ENCODE measurements around the gene NOL4L.

NOL4L gene

DNA sequence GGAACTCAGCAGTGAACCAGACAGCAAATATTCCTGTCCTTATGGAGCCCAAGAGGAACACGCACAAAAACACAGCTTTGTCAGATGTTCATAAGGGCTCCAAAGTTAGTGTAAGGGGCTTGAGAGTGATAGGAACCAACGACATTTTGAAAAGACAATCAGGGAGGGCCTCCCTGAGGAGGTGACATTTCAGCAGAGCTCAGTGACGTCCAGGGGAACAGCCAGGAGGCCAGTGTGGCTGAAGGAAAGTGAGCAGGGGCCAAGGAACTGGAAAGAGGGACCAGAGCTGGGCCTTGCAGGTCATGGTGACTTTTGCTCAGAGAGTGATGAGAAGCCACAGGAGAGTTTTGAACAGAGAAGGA, 16.1 kb downstream of the NOL4L start:
- Histone ChIP-seq H3K9me2 (replicated peaks; ENCODE audit: insufficient read depth, low read length) (no peaks in the 10 kb centered on the region), H3K4me2 (ENCODE audit: low read depth, low read length, poor library complexity, severe bottlenecking) (no peak overlapping the region), H3K27ac (ENCODE audit: low read depth, low read length) (no peak overlapping the region), H4K20me1 (ENCODE audit: low read depth, low read length) (no peaks in the 10 kb centered on the region), H3F3A (ENCODE audit: insufficient read depth) (no peaks in the 10 kb centered on the region), H3K4me3 (ENCODE audit: insufficient read depth, low read length, poor library complexity, severe bottlenecking) (no peak overlapping the region), H3K27me3 (ENCODE audit: low read length) (no peaks in the 10 kb centered on the region), H3K79me2 (ENCODE audit: insufficient read depth, low read length) (no peaks in the 10 kb centered on the region), H2AFZ (ENCODE audit: low read depth, low read length, severe bottlenecking) (no peak overlapping the region), H3K9me3 (ENCODE audit: insufficient read depth, low read length) (no peaks in the 10 kb centered on the region), H3K9ac (ENCODE audit: low read length) (no peak overlapping the region), H3K36me3 (ENCODE audit: low read length) (no peaks in the 10 kb centered on the region)
- no peak for TF ChIP-seq CTCF (IDR thresholded peaks at IDR 0.05; ENCODE audit: insufficient read depth, low read length, poor library complexity, severe bottlenecking)
- no peak for TF ChIP-seq EZH2phosphoT487 (conservative IDR thresholded peaks at IDR 0.05; ENCODE audit: low read length)

DNA sequence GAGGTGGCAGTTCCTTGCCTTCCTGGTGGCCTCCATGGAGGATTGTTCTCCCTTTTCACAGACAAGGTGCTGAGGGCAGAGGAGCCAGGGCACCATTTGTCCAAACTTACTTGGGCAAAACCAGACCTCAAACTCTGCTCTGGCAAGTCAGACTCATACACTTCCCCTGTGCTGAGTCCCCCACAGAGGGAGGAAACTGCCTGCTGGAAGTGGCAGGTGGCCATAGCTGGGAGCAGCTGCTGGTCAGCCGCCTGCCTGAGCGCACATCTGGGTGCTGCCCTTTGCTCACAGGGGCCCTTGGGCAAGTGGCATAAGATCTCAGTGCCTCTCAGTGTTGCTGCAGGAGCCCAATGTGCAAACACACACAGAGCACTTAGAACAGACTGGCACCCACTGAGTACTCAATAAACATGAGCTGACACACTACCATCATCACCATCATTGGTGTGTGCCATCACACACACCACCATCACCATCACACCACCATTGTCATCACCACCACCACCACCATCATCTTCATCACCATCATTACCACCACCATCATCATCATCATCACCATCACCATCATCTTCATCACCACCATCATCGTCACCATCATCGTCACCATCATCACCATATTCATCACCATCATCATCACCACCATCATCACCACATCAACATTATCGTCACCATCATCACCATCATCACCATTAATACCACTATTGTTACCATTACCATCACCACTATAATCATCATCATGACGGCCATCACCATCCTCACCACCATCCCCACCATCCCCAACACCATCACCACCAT, 17.6 kb downstream of the NOL4L start:
- no peak overlapping the region for H2AFZ ChIP-seq (ENCODE audit: low read depth, low read length, severe bottlenecking)
- no peak overlapping the region for H3K9ac ChIP-seq (ENCODE audit: low read length)
- no peaks in the 10 kb centered on the region for H3K27me3 ChIP-seq (ENCODE audit: low read length)
- H3K4me3 ChIP-seq (ENCODE audit: insufficient read depth, low read length, poor library complexity, severe bottlenecking): no peak overlapping the region
- TF ChIP-seq CTCF (IDR thresholded peaks at IDR 0.05; ENCODE audit: insufficient read depth, low read length, poor library complexity, severe bottlenecking): no peak
- no peak for TF ChIP-seq EZH2phosphoT487 (conservative IDR thresholded peaks at IDR 0.05; ENCODE audit: low read length)
- no peaks in the 10 kb centered on the region for H3F3A ChIP-seq (ENCODE audit: insufficient read depth)
- no peak overlapping the region for H3K4me2 ChIP-seq (ENCODE audit: low read depth, low read length, poor library complexity, severe bottlenecking)
- no peak overlapping the region for H3K27ac ChIP-seq (ENCODE audit: low read depth, low read length)
- H3K9me2 ChIP-seq (replicated peaks; ENCODE audit: insufficient read depth, low read length): no peaks in the 10 kb centered on the region
- H3K9me3 ChIP-seq (ENCODE audit: insufficient read depth, low read length): no peaks in the 10 kb centered on the region
- H4K20me1 ChIP-seq (ENCODE audit: low read depth, low read length): no peaks in the 10 kb centered on the region
- H3K36me3 ChIP-seq (ENCODE audit: low read length): no peaks in the 10 kb centered on the region
- H3K79me2 ChIP-seq (ENCODE audit: insufficient read depth, low read length): no peaks in the 10 kb centered on the region

GRCh38 chr20:32566379-32567374, 18.5 kb downstream of the NOL4L start:
- no peak overlapping the region for H3K9ac ChIP-seq (ENCODE audit: low read length)
- H2AFZ ChIP-seq (ENCODE audit: low read depth, low read length, severe bottlenecking): no peak overlapping the region
- H3F3A ChIP-seq (ENCODE audit: insufficient read depth): no peaks in the 10 kb centered on the region
- no peaks in the 10 kb centered on the region for H4K20me1 ChIP-seq (ENCODE audit: low read depth, low read length)
- TF ChIP-seq EZH2phosphoT487 (conservative IDR thresholded peaks at IDR 0.05; ENCODE audit: low read length) (no peak), CTCF (IDR thresholded peaks at IDR 0.05; ENCODE audit: insufficient read depth, low read length, poor library complexity, severe bottlenecking) (no peak)
- H3K27me3 ChIP-seq (ENCODE audit: low read length): no peaks in the 10 kb centered on the region
- H3K27ac ChIP-seq (ENCODE audit: low read depth, low read length): no peak overlapping the region
- H3K9me3 ChIP-seq (ENCODE audit: insufficient read depth, low read length): no peaks in the 10 kb centered on the region
- no peaks in the 10 kb centered on the region for H3K79me2 ChIP-seq (ENCODE audit: insufficient read depth, low read length)
- no peak overlapping the region for H3K4me2 ChIP-seq (ENCODE audit: low read depth, low read length, poor library complexity, severe bottlenecking)
- H3K36me3 ChIP-seq (ENCODE audit: low read length): no peaks in the 10 kb centered on the region
- H3K9me2 ChIP-seq (replicated peaks; ENCODE audit: insufficient read depth, low read length): no peaks in the 10 kb centered on the region
- no peak overlapping the region for H3K4me3 ChIP-seq (ENCODE audit: insufficient read depth, low read length, poor library complexity, severe bottlenecking)
